GM23338 (cell line): ENCODE measurements around the gene SREBF2. TPM values are rescaled to one million over a fixed set of nuclear protein-coding genes. Genes with fewer than 3 reads are reported as not detected.

ENCODE experiments used
- ATAC-seq: fragments of 200-7000 bp; cut with Tn5 transposase; 3 replicates; pipeline ENCODE4 v1.9.1; 2020
- DNase-seq: peaks from one replicate; pipeline ENCODE4 v3.0.0-alpha.2; 2015; ENCODE audit warnings: low spot score
- H2AFZ ChIP-seq: fragments of 200-600 bp; sonication (generic); 2 replicates; pipeline ENCODE4 v1.8.0; 2016; ENCODE audit warnings: antibody characterized with exemption, mild to moderate bottlenecking, moderate library complexity
- H3F3A ChIP-seq: fragments of 200-600 bp; sonication (generic); replicated peaks from 2 replicates; pipeline ENCODE4 v1.8.0; 2017; ENCODE audit warnings: antibody characterized with exemption, mixed run types, low read depth
- H3K27ac ChIP-seq: fragments of 200-600 bp; sonication (generic); 2 replicates; pipeline ENCODE4 v1.6.1; 2016; ENCODE audit warnings: low read depth
- H3K27me3 ChIP-seq: fragments of 200-600 bp; sonication (generic); 2 replicates; pipeline ENCODE4 v1.8.0; 2016; ENCODE audit warnings: mild to moderate bottlenecking, mixed run types, moderate library complexity; ENCODE audit not compliant: insufficient read depth
- H3K36me3 ChIP-seq: fragments of 200-600 bp; sonication (generic); 2 replicates; pipeline ENCODE4 v1.8.0; 2016; ENCODE audit warnings: mild to moderate bottlenecking; ENCODE audit not compliant: insufficient read depth
- H3K4me1 ChIP-seq: fragments of 200-600 bp; sonication (generic); 2 replicates; pipeline ENCODE4 v1.8.0; 2016; ENCODE audit warnings: mild to moderate bottlenecking, moderate library complexity; ENCODE audit not compliant: insufficient read depth
- H3K4me2 ChIP-seq: fragments of 200-600 bp; sonication (generic); 2 replicates; pipeline ENCODE4 v1.7.1; 2017; ENCODE audit warnings: mixed run types
- H3K4me3 ChIP-seq: fragments of 200-600 bp; sonication (generic); 2 replicates; pipeline ENCODE4 v1.6.1; 2016; ENCODE audit warnings: mixed run types
- H3K79me2 ChIP-seq: fragments of 200-600 bp; sonication (generic); replicated peaks from 2 replicates; pipeline ENCODE4 v1.8.0; 2017; ENCODE audit warnings: mild to moderate bottlenecking; ENCODE audit not compliant: insufficient read depth
- H3K9me2 ChIP-seq: fragments of 200-600 bp; sonication (generic); 2 replicates; pipeline ENCODE4 v1.8.0; 2017; ENCODE audit not compliant: insufficient read depth
- H4K20me1 ChIP-seq: fragments of 200-600 bp; sonication (generic); replicated peaks from 2 replicates; pipeline ENCODE4 v1.8.0; 2017; ENCODE audit warnings: mild to moderate bottlenecking; ENCODE audit not compliant: insufficient read depth
- H3K27ac Mint-ChIP-seq: 2 replicates; pipeline ENCODE4 v1.8.0; 2020; ENCODE audit warnings: inconsistent platforms, mild to moderate bottlenecking, moderate library complexity, mixed read lengths
- H3K27me3 Mint-ChIP-seq: 3 replicates; pipeline ENCODE4 v1.8.0; 2022; ENCODE audit warnings: low read depth, mild to moderate bottlenecking, moderate library complexity, mixed read lengths, inconsistent platforms; ENCODE audit not compliant: insufficient read depth, poor library complexity
- H3K36me3 Mint-ChIP-seq: 3 replicates; pipeline ENCODE4 v1.8.0; 2021; ENCODE audit warnings: low read depth, mild to moderate bottlenecking, inconsistent platforms, moderate library complexity, mixed read lengths
- H3K4me1 Mint-ChIP-seq: 3 replicates; pipeline ENCODE4 v1.8.0; 2020; ENCODE audit warnings: mild to moderate bottlenecking, inconsistent platforms, mixed read lengths
- H3K4me3 Mint-ChIP-seq: 3 replicates; pipeline ENCODE4 v1.8.0; 2021; ENCODE audit warnings: moderate library complexity, mild to moderate bottlenecking, inconsistent platforms, mixed read lengths
- H3K9me3 Mint-ChIP-seq: 3 replicates; pipeline ENCODE4 v1.8.0; 2020; ENCODE audit warnings: moderate library complexity, mild to moderate bottlenecking, inconsistent platforms, mixed read lengths
- EZH2 ChIP-seq: fragments of 200-600 bp; sonication (generic); IDR thresholded peaks from one replicate; pipeline ENCODE4 v1.8.0; 2017; ENCODE audit warnings: antibody characterized with exemption, mild to moderate bottlenecking, low read depth; ENCODE audit not compliant: unreplicated experiment
- NANOG ChIP-seq: IDR thresholded peaks from 2 replicates; pipeline ENCODE4 v1.6.1; 2016; ENCODE audit warnings: antibody characterized with exemption, borderline replicate concordance
- REST ChIP-seq: IDR thresholded peaks from one replicate; pipeline ENCODE4 v1.6.1; 2018; ENCODE audit warnings: antibody characterized with exemption; ENCODE audit not compliant: unreplicated experiment
- ZNF462 ChIP-seq: fragments of 250-450 bp; sonication (Bioruptor Pico); IDR thresholded peaks from 2 replicates; pipeline ENCODE4 v1.5.0; 2020; ENCODE audit warnings: mild to moderate bottlenecking, moderate library complexity
- polyA plus RNA-seq: library from polyadenylated mRNA; unstranded; fragments of >200 nt; fragmentation: Nextera tagmentation; extraction: Ambion mirVana; gene quantifications from 2 replicates; pipeline ENCODE4 v1.2.1, GENCODE V29; 2016
- total RNA-seq: library from RNA; depleted of rRNA; stranded (reverse); fragments of >200 nt; shearing (Covaris generic); gene quantifications from 2 replicates; pipeline ENCODE4 v1.2.3, GENCODE V29; 2014

Gene SREBF2
- total and polyA plus RNA-seq, 2 experiments from 2014 or later: 48.7 to 163 TPM

- H3K4me2 ChIP-seq: peak overlapping the region; percentile 84
- H3K36me3 ChIP-seq: no peaks in the 10 kb centered on the region
- Mint-ChIP-seq H3K9me3 (peaks cover 6% of the 10 kb centered on the region), H3K27me3 (peaks cover 83% of the 10 kb centered on the region), H3K27ac (no peak overlapping the region), H3K4me1 (peaks cover 14% of the 10 kb centered on the region), H3K36me3 (no peaks in the 10 kb centered on the region; the same call in 2 of the 3 replicates), H3K4me3 (no peak overlapping the region)
- no peaks in the 10 kb centered on the region for H3K79me2 ChIP-seq
- H3K27me3 ChIP-seq: peaks cover 100% of the 10 kb centered on the region
- TF ChIP-seq NANOG (no peak), EZH2 (peak; percentile 68)
- no peak for DNase-seq
- peak overlapping the region; percentile 64; the same call in 1 of the 2 replicates for H3K4me3 ChIP-seq
- peaks cover 3% of the 10 kb centered on the region for H4K20me1 ChIP-seq
- peaks cover under 1% of the 10 kb centered on the region; the same call in 1 of the 2 replicates for H3F3A ChIP-seq
- H3K4me1 ChIP-seq: peaks cover 20% of the 10 kb centered on the region; the same call in 1 of the 2 replicates
- H2AFZ ChIP-seq: no peak overlapping the region; the same call in 1 of the 2 replicates
- H3K9me2 ChIP-seq: no peaks in the 10 kb centered on the region
- no peak; the same call in 2 of the 3 replicates for ATAC-seq
- no peak overlapping the region for H3K27ac ChIP-seq
Measured at GRCh38 chr22:41914611-41915034, 81.7 kb downstream of the SREBF2 start.

GRCh38 chr22:41915035-41915785 lies 82.3 kb downstream of the SREBF2 start, which contains the start of gene SHISA8:
Gene SHISA8 (minus strand): TSS chr22:41915074. CDS start chr22:41914667, 407 bp downstream.
- H3K27ac ChIP-seq: no peak within 1 kb of the TSS
- peak within 1 kb of the TSS; percentile 69; the same call in 1 of the 2 replicates for H2AFZ ChIP-seq
- H3K4me1 ChIP-seq: peaks cover 20% of the 10 kb centered on the region; the same call in 1 of the 2 replicates
- peaks cover 6% of the 10 kb centered on the region for H3K9me3 Mint-ChIP-seq
- peak; percentile 8 for ATAC-seq
- no peaks in the 10 kb centered on the region for H3K36me3 ChIP-seq
- H3K4me3 Mint-ChIP-seq: peak within 1 kb of the TSS; percentile 71
- peak within 1 kb of the TSS; percentile 64 for H3K4me3 ChIP-seq
- peaks cover 98% of the 10 kb centered on the region for H3K27me3 ChIP-seq
- no peaks in the 10 kb centered on the region for H3F3A ChIP-seq
- peak within 1 kb of the TSS; percentile 84 for H3K4me2 ChIP-seq
- H3K27ac Mint-ChIP-seq: no peak within 1 kb of the TSS
- peaks cover 83% of the 10 kb centered on the region for H3K27me3 Mint-ChIP-seq
- H3K36me3 Mint-ChIP-seq: no peaks in the 10 kb centered on the region; the same call in 2 of the 3 replicates
- peaks cover 14% of the 10 kb centered on the region for H3K4me1 Mint-ChIP-seq
- H3K79me2 ChIP-seq: no peaks in the 10 kb centered on the region
- H4K20me1 ChIP-seq: peaks cover 3% of the 10 kb centered on the region
- DNase-seq: peak; percentile 73
- H3K9me2 ChIP-seq: no peaks in the 10 kb centered on the region
- TF ChIP-seq ZNF462 (CRISPR knock-in tag) (no peak), EZH2 (peak; percentile 55), REST (no peak)
